HL-60/S4 treated with retinoic acid at 250 ng/mL for 4 days and 3 days (cell line): ENCODE data around the gene DAB1.

Experiments used
- in situ Hi-C: fragments of 300-500 bp; cut with MboI; formaldehyde crosslinking; loops from 2 replicates; pipeline ENCODE4 v1.7.0; 2022; ENCODE audit warnings: low sequenced_read_pairs

DAB1 gene

DNA sequence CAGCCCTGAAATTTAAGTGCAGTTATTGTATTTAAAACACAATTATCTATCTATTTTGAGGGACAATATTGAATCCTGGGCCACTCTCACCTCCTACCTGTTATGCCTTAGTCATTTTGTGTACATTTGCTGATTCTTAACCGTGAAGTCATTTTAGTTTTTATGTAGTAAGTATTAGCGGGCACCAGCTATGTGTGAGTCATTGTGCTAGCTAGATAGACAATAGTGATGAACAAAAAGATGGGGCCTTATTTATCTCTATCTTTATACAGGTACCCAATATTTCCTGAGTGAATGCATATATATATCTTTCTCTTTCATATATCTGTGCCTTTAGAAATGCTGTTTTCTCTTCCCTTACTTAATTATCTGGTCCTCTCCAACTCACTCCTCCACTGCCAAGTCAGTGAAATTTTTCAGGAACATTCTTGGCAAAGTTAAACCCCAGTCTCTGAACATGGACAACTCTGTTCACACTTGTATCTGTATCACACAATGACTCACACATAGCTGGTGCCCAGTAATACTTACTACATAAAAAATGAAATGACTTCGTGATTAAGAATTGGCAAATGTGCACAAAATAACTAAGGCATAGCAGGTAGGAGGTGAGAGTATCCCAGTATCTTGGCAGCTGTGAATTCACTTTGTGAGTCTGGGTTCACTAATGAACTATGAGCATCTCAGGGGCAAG is 292.0 kb downstream of the DAB1 start:
- in situ Hi-C loops, result no loop called here

DNA sequence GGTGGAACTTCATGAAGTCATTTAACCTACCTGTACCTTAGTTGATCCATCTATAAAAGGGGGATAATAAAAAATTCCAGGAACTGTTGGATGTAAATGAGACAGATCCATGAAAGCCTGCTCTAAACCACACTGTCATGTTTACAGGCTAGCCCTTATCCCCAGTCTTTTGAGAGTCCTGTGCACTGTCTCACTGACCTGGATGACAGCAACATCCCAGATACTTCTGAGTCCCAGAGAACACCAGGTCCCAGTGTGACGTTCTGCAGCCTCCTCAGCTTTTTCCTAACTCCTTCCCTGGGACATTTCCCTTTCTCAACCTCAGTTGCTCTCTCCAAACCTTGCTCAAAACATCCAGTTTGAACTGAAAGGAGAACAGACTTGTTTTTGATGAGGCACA is 292.6 kb downstream of the DAB1 start:
- in situ Hi-C loops, result no loop called here

DNA sequence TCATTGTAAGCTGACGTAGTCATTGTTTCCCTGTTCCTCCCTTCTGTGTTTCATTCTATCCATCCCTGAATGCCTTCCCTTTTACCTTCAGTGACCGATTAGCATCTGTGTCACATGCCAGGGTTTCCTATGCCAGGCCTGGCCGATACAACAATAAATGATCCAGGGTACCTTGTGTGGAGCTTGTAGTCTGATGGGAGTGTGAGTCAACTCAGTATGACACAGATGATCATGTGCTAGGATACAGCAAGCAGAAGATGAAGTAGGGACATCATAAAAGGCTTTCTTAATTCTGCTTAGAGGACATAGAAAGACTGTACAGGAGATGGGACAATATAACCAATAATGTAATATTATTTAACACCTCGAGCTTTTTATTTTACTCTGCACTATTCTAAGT is 294.0 kb downstream of the DAB1 start:
- in situ Hi-C loops, result no loop called here

- in situ Hi-C loops, result no loop called here
Measured at GRCh38 chr1:57127976-57128375, 295.9 kb downstream of the DAB1 start.

- in situ Hi-C loops, result no loop called here
Measured at GRCh38 chr1:57124768-57125446, 299.0 kb downstream of the DAB1 start.

DNA sequence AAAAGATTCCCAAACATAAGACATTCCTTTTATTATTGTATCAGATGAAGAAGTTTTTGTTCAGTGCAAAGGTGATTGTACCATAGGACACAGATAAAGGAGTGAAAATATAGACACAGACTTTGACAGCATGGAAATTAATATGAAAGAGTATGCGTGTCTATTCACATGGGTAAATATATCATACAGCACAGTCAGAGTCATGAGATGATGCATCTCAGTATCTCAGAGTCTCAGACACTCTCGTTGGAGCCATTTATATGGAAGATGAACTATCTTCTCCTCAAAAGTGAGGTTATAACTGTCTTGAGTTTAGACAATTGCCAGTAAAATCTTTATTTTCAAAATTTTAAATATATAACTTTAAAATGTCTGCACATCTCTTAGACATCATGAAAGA is 299.7 kb downstream of the DAB1 start:
- in situ Hi-C loops, result no loop called here

GRCh38 chr1:57122031-57122430 is 301.8 kb downstream of the DAB1 start:
- in situ Hi-C loops, result no loop called here

GRCh38 chr1:57118948-57119603 is 304.8 kb downstream of the DAB1 start:
- in situ Hi-C loops, result no loop called here

DNA sequence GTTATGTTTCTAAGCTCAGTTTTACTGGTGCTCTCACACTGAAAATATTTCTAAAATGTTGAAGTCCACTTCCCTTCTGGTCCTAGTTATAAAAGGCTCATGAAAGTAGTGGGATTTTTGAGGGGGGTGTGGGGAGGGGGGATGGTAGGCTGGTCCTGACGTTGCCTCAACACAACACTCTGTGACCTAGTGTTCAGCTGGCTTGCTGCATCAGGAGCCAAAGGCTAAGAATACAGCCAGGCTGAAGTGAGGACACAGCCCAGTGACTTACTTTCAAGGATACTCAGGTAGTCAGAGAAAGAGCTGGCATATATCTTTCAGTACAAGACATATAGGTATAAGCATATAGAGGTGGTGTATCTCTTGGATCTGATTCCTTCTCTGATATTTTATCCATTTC is 306.1 kb downstream of the DAB1 start:
- in situ Hi-C loops, result no loop called here

- in situ Hi-C loops, result no loop called here
Measured at GRCh38 chr1:57116871-57117270, 307.0 kb downstream of the DAB1 start.

DNA sequence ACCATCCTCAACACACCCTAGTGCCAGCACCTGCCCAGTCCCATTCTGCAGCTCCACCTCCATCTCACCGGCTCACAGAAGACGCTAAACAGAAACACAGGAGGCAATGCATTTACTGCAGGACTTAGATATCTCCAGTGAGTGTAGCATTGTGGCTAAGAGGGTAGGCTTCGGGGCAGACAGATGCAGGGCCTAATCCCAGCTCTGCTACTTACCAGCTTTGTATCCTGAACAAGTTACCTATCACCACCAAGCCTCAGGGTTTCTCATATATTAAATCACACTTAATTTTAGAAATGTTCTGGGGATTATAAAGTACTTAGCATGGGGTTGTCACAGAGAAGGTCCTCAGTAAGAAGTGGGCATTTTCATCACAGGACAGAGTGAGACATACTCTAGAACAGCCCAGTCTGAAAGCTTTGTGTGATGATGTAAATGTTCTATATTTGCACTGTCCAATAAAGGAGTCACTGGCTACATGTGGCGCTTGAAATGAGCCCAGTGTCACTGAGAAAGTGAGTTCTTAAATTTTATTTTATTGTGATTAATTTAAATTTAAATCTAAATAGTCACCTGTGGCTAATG is 308.7 kb downstream of the DAB1 start:
- in situ Hi-C loops, result no loop called here

- in situ Hi-C loops, result no loop called here
Measured at GRCh38 chr1:57112148-57112547, 311.7 kb downstream of the DAB1 start.

DNA sequence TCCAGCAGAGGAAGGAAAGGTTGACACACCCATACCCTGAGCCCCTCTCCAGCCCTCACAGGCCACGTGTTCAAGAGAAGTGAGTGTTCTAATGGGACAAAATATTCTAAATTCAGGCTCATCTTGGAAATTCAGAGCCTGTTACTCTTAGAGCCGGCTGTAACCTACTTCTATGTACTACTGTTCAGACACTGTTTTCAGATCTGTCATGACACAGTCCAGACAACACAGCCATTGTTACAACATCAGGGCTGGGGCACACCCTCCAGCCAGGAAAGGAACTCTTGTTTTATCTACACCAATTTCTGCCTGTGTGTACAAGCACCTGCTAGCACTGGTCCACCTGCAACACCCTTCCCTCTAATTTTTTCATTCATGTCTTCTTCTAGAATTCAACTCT is 312.7 kb downstream of the DAB1 start:
- in situ Hi-C loops, result no loop called here

DNA sequence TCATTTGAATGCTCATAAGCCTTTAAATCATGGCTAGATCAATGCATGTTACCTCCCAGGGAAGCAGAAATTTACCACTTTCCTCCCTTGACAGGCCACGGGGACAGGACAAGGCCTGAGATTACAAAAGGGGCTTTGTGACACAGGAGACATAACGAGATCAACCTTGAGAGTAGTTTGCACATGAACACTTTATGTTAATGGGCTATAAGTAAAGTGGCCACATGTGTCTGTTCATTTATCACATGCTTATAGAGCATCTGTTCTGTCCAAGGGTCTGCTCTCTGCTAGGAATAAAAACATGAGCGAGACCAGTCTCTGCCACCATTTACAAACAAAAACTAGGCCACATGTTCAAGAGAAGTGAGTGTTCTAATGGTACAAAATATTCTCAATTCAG is 314.0 kb downstream of the DAB1 start:
- in situ Hi-C loops, result no loop called here

DNA sequence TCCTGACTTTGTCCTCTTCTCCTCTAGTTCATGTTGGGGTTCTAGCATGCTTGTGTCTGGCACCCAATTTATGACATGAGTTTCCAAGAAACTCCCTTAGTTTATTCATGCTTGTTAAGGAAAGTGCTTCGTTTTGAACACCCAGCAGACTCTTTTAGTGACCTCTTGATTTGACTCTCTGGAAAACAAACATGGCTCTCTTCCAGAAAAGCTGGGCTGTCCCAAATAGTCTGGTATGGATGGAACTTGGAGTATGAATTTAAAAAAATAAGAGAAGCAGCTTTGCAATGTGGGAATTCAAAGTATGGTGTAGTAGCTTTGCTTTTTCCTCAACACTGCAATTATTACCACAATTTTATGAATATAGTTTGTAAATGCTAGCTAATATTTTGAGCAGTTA is 314.6 kb downstream of the DAB1 start:
- in situ Hi-C loops, result no loop called here

GRCh38 chr1:57106296-57106695 is 317.6 kb downstream of the DAB1 start:
- in situ Hi-C loops, result no loop called here

DNA sequence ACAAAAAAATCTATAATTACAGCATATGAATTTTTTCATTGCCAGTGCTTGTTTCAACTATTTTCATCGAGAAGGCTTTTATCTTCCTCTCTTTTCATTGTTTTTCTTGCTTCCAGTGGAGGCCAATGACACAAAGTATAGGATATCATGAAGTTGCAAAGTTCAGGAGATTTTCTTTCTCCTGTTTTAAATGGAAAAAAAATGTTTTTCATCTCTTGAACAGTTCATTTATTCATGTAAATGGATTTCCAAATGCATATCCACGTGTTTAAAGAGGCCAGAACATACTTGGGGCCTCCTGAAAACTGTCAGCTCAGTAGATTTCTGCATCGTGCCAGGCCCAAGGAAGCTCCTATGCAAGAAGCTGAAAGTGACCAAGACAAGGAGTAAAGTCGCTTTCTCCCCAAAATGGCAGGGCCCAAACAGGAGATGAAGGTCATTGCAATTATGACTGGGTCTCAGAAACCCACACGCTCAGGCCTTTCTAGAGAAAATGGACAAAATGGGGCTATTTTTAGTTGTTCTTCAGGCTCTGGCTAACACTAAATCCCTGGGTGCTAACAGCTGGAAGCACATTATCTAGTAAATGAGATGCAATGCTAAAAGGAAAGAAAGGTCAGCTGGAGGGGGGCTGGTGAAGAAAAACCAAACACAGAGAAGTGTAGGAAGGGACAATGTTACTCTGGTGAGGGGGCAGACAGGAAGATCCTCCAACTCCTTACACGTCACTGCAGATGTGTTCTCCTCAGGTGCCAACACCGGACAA is 321.1 kb downstream of the DAB1 start:
- in situ Hi-C loops, result no loop called here

DNA sequence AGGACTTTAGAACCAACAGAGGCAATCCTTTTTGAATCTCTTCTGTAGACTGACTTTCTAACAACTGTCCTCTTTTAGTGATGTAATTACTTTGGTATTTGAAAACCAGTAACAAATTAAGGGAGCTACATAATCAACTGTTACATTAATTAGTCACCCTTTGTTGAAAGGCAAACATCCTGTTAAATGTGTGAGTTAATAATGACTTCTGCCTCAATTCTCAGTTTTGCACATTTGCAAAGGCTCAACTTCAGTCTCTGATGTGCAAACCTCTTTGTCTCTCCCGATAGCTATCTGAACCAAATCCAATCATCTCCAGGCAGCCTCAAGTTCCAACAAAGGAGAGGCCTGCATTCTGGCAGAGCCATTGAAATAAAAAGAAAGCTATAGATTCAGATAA is 322.7 kb downstream of the DAB1 start:
- in situ Hi-C loops, result no loop called here

- in situ Hi-C loops, result no loop called here
Measured at GRCh38 chr1:57094749-57095148, 329.1 kb downstream of the DAB1 start.

DNA sequence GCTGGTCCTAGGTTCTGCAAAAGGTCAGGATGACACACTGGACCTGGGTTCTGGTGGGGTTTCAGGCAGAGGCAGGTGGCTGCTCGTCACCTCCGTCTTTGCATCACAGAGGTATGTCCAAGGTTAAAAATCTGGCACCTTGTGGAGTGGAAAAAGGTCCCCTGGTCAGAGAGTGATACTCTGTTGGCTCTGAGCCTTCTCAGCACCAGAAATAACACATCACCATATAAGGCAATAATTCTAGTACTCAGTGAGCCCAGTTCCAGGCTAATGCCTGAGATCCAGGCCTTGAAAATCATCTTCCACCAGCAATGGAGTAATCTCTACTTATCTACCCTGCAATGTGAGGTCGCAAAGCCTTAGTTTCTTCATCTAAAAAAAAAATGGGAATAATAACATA is 330.7 kb downstream of the DAB1 start:
- in situ Hi-C loops, result no loop called here

- in situ Hi-C loops, result no loop called here
Measured at GRCh38 chr1:57091642-57092041, 332.2 kb downstream of the DAB1 start.
